Stomach (tissue), 4 donors: ENCODE measurements around the gene CLCN1.

ENCODE experiments used
- CTCF ChIP-seq, 7 experiments: fragments of 450-650 bp in 4 of 7; fragments of 200-600 bp in 3 of 7; sonication (generic) in 3 of 7; IDR thresholded peaks; one replicate each; pipeline ENCODE4 v1.5.1; 2016 to 2019; ENCODE audit warnings: antibody characterized with exemption in 7 of 7, control low read depth in 2 of 7, mild to moderate bottlenecking in 1 of 7
- EP300 ChIP-seq: sonication (generic); formaldehyde crosslinking; IDR thresholded peaks from one replicate; pipeline ENCODE4 v1.6.1; 2017; ENCODE audit warnings: antibody characterized with exemption
- POLR2AphosphoS5 ChIP-seq, 3 donors: sonication (generic); formaldehyde crosslinking; IDR thresholded peaks; one replicate each; pipeline ENCODE4 v1.6.1; 2016; ENCODE audit warnings: antibody characterized with exemption in 3 of 3

GRCh38 chr7:143354376-143354775, 38.5 kb downstream of the CLCN1 start:
- TF ChIP-seq POLR2AphosphoS5 (IDR thresholded peaks at IDR 0.05): no peak
- TF ChIP-seq CTCF (IDR thresholded peaks at IDR 0.05): no peak
- TF ChIP-seq EP300: no peak
